Kidney epithelial cell (primary cell): Measurements from ENCODE around the gene HEXA. TPM values are rescaled to one million over a fixed set of nuclear protein-coding genes. Genes with fewer than 3 reads are reported as not detected.
A peak's percentile ranks its signal among the peaks of the same experiment; 100 is the strongest.

ENCODE experiments used
- DNase-seq: peaks from one replicate; pipeline ENCODE4 v3.0.0-alpha.2; 2010; ENCODE audit warnings: low read depth
- H3K27me3 ChIP-seq: 2 replicates; pipeline ENCODE4 v1.6.0; 2011; ENCODE audit warnings: low read length; ENCODE audit not compliant: control insufficient read depth, insufficient read depth
- H3K36me3 ChIP-seq: 2 replicates; pipeline ENCODE4 v1.5.1; 2011; ENCODE audit warnings: low read length; ENCODE audit not compliant: control insufficient read depth, insufficient read depth
- H3K4me3 ChIP-seq: 2 replicates; pipeline ENCODE4 v1.5.1; 2011; ENCODE audit warnings: low read depth, mild to moderate bottlenecking, control low read depth, low read length
- total RNA-seq: library from RNA; depleted of rRNA; stranded (reverse); fragments of >200 nt; gene quantifications from 2 replicates; pipeline ENCODE4 v1.2.3, GENCODE V29; 2015
- TF ChIP-seq, protein P1 (sequence below): IDR thresholded peaks from 2 replicates; pipeline ENCODE4 v1.5.1; 2011; ENCODE audit warnings: mild to moderate bottlenecking, moderate library complexity, low read length, control low read depth, inconsistent platforms; ENCODE audit not compliant: insufficient read depth, poor library complexity, severe bottlenecking

HEXA gene
- total RNA-seq, 1 donor from 2014 or later, result 135 TPM

DNA sequence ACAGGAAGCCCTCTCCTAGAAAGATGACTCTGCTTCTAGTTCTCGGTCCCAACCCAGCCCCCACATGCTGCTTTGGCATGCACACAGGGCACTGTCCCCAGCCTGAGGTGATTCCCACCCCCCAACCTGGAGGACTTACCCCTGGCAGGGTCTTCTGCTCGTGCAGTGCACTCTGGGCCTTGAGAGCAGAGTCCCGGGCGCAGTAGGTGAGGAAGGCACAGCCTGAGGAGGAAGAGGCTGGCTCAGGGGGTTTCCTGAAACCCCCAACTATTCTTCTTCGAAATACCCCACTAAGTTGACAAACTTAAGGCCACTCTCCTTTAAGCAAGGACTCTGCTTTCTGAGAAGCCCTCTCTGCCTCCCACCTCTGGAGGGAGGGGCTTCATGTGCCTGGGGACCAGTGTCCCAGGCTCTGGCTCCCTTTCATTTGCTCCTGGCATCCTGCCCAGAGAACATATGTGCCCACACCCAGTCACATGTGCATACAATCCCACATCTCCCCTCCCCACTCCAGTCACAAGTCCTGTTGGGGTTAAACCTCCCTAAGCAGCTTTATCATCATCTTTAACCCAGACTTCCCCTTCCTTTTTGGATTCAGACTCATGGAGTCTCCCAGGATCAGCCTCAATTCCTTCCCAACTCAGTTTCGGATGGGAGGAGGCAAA is 60.0 kb downstream of the HEXA start:
- Histone ChIP-seq H3K27me3 (peaks cover 16% of the 10 kb centered on the region), H3K36me3 (no peaks in the 10 kb centered on the region), H3K4me3 (no peak overlapping the region)
- TF ChIP-seq, protein P1, sequence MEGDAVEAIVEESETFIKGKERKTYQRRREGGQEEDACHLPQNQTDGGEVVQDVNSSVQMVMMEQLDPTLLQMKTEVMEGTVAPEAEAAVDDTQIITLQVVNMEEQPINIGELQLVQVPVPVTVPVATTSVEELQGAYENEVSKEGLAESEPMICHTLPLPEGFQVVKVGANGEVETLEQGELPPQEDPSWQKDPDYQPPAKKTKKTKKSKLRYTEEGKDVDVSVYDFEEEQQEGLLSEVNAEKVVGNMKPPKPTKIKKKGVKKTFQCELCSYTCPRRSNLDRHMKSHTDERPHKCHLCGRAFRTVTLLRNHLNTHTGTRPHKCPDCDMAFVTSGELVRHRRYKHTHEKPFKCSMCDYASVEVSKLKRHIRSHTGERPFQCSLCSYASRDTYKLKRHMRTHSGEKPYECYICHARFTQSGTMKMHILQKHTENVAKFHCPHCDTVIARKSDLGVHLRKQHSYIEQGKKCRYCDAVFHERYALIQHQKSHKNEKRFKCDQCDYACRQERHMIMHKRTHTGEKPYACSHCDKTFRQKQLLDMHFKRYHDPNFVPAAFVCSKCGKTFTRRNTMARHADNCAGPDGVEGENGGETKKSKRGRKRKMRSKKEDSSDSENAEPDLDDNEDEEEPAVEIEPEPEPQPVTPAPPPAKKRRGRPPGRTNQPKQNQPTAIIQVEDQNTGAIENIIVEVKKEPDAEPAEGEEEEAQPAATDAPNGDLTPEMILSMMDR, result no peak
- no peak for DNase-seq

DNA sequence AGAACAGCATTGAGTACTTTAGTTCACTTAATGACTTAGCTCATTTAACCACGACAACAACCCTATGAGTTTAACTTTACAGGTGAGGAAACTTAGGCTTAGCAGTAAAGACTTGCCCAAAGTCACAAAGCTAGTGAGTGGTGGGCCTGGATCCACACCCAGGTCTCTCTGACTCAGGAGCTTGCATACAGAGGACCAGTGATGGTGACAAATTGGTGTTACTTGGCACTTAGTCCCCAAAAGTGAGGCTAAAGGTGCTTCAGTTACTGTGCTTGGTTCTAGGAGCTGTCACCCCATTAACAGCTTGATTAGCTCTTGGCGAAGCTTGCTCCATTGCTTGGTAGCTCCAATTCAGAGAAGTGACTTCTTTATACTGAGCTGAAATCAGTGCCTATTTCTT is 61.9 kb downstream of the HEXA start:
- TF ChIP-seq, protein P1, result no peak
- no peak for DNase-seq
- peaks cover 11% of the 10 kb centered on the region for H3K27me3 ChIP-seq
- H3K4me3 ChIP-seq, result no peak overlapping the region
- no peaks in the 10 kb centered on the region for H3K36me3 ChIP-seq

- H3K27me3 ChIP-seq, result peaks cover 11% of the 10 kb centered on the region
- no peak overlapping the region for H3K4me3 ChIP-seq
- TF ChIP-seq, protein P1, result no peak
- no peaks in the 10 kb centered on the region for H3K36me3 ChIP-seq
- DNase-seq, result no peak
Observed at GRCh38 chr15:72313448-72313840, 62.4 kb downstream of the HEXA start.

DNA sequence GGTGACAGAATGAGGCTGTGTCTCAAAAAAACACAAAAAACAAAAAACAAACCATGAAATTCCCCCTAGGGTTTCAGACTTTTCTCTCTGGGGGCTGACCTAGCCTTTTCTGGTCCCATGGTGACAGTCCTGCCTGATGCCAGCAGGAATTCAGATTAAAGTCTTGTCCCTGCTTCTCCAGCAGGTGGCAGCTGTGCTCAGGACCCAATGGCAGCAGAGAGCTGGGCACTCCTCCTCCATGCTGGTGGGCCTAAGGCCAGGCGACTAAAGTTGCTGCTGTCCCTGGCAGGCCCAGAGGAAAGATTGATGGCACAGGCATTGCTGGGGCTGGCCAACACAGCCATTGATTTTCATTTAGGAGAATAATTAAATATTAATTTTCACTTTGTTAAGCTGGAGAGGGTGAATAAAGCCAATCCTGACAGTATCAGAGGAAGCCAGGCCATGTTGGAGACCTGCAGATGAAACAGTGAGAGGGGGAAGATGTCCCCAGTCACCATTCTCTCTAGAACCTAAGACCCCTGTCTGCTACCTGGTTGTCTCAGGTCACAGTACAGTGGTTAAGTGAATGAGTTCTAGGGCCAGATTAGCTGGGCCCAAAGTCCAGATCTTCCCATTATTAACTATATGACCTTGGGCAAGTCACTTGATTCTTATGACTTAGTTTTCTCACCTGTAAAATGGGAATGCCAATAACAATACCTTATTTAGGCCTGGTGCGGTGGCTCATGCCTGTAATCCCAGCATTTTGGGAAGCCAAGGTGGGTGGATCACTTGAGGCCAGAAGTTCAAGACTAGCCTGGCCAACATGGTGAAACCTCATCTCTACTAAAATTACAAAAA is 63.0 kb downstream of the HEXA start:
- Histone ChIP-seq H3K4me3 (no peak overlapping the region), H3K36me3 (no peaks in the 10 kb centered on the region), H3K27me3 (peaks cover 9% of the 10 kb centered on the region)
- peak; percentile 12 for DNase-seq
- TF ChIP-seq, protein P1, result peak; percentile 84

DNA sequence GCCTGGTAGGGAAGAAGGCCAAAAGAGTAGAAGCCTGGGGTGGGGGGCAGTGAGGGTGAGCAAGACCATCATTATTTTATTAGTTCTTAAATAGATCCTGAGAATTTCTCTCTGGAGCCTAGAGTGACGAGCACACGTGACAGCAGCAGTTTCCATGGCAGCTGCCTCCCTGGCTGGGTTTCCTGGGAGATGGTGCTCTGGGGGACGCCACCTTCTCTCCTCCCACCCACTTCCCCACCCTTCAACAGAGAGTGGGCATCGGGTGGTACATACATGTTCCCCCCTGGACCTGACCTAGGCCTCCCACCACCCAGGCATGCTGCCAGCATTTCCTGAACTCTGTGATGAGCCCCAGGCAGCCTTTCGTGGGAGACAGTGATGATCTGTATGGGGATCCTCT is 68.8 kb downstream of the HEXA start:
- TF ChIP-seq, protein P1, result no peak
- Histone ChIP-seq H3K27me3 (no peaks in the 10 kb centered on the region), H3K36me3 (no peaks in the 10 kb centered on the region), H3K4me3 (no peak overlapping the region)
- DNase-seq, result no peak
